GM12801 (cell line): ENCODE measurements around the gene SERPING1.

Experiments
- CTCF ChIP-seq: IDR thresholded peaks from one replicate; pipeline ENCODE4 v1.5.1; 2011; ENCODE audit warnings: control low read depth; ENCODE audit not compliant: insufficient read length; ENCODE audit errors: extremely low read depth

The SERPING1 gene

GRCh38 chr11:57598831-57599155 lies 1.3 kb downstream of the SERPING1 start:
- TF ChIP-seq CTCF, result no peak

GRCh38 chr11:57599381-57599780 lies 1.9 kb downstream of the SERPING1 start:
- no peak for TF ChIP-seq CTCF

- TF ChIP-seq CTCF, result no peak
Observed at GRCh38 chr11:57601297-57601696, 3.8 kb downstream of the SERPING1 start.

GRCh38 chr11:57604296-57605027 lies 7.0 kb downstream of the SERPING1 start:
- no peak for TF ChIP-seq CTCF

GRCh38 chr11:57605028-57605420 lies 7.5 kb downstream of the SERPING1 start:
- no peak for TF ChIP-seq CTCF

GRCh38 chr11:57610170-57610569 lies 12.7 kb downstream of the SERPING1 start:
- no peak for TF ChIP-seq CTCF

- no peak for TF ChIP-seq CTCF
Observed at GRCh38 chr11:57614234-57614772, 16.8 kb downstream of the SERPING1 start.
